ENCODE data around the gene IQGAP1.

GRCh38 chr15:90470453-90470852 is 82.4 kb downstream of the IQGAP1 start:
- TF ChIP-seq POLR2A (IDR thresholded peaks at IDR 0.05; ENCODE audit: low read length) (no peak), MAZ (IDR thresholded peaks at IDR 0.05; ENCODE audit: borderline replicate concordance, low read depth, low read length) (no peak), CTCF (IDR thresholded peaks at IDR 0.05) (no peak), PBX3 (IDR thresholded peaks at IDR 0.05) (no peak), EP300 (IDR thresholded peaks at IDR 0.05) (no peak), REST (IDR thresholded peaks at IDR 0.05) (no peak), CEBPB (IDR thresholded peaks at IDR 0.05) (no peak), MYC (IDR thresholded peaks at IDR 0.05; ENCODE audit: borderline replicate concordance, low read length) (no peak)

All from A549 (cell line).